SK-N-SH (cell line): ENCODE data around the gene IGF2BP2.

Source experiments
- CTCF ChIP-seq: fragments of 200-600 bp; sonication (generic); IDR thresholded peaks from 2 replicates; pipeline ENCODE4 v1.6.1; 2017; ENCODE audit warnings: antibody characterized with exemption, mild to moderate bottlenecking, moderate library complexity
- MAX ChIP-seq: IDR thresholded peaks from 2 replicates; pipeline ENCODE4 v1.4.0; 2012; ENCODE audit warnings: low read depth
- MXI1 ChIP-seq: IDR thresholded peaks from 2 replicates; pipeline ENCODE4 v1.6.1; 2012; ENCODE audit warnings: mild to moderate bottlenecking, low read depth, low read length, improper control_type of control experiment
- PBX3 ChIP-seq: IDR thresholded peaks from 2 replicates; pipeline ENCODE4; 2012
- POLR2AphosphoS5 ChIP-seq: IDR thresholded peaks from 2 replicates; pipeline ENCODE4 v1.6.1; 2012; ENCODE audit warnings: low read depth, low read length
- RAD21 ChIP-seq: IDR thresholded peaks from 2 replicates; pipeline ENCODE4 v1.6.1; 2012; ENCODE audit warnings: mild to moderate bottlenecking, low read length
- RCOR1 ChIP-seq: fragments of 150-350 bp; IDR thresholded peaks from 2 replicates; pipeline ENCODE4 v1.6.1; 2017; ENCODE audit warnings: antibody characterized with exemption, low read length
- REST ChIP-seq: IDR thresholded peaks from 2 replicates; pipeline ENCODE4 v1.6.1; 2012; ENCODE audit warnings: mild to moderate bottlenecking, low read depth, low read length, moderate library complexity
- SIN3A ChIP-seq: IDR thresholded peaks from 2 replicates; pipeline ENCODE4 v1.6.1; 2012; ENCODE audit warnings: low read depth, mild to moderate bottlenecking, low read length, moderate library complexity, borderline replicate concordance
- SMC3 ChIP-seq: IDR thresholded peaks from 2 replicates; pipeline ENCODE4 v1.6.1; 2012; ENCODE audit warnings: low read depth, low read length, improper control_type of control experiment
- TCF12 ChIP-seq: IDR thresholded peaks from 2 replicates; pipeline ENCODE4 v1.4.0; 2012
- USF2 ChIP-seq: fragments of 150-350 bp; IDR thresholded peaks from 2 replicates; pipeline ENCODE4 v1.6.1; 2017; ENCODE audit warnings: antibody characterized with exemption, low read length, low read depth, borderline replicate concordance

GRCh38 chr3:185764980-185765370, 59.9 kb downstream of the IGF2BP2 start:
- no peak for TF ChIP-seq MXI1
- no peak for TF ChIP-seq SIN3A
- no peak for TF ChIP-seq CTCF
- no peak for TF ChIP-seq POLR2AphosphoS5
- no peak for TF ChIP-seq USF2
- no peak for TF ChIP-seq RCOR1
- no peak for TF ChIP-seq TCF12
- no peak for TF ChIP-seq RAD21
- TF ChIP-seq REST, result no peak
- no peak for TF ChIP-seq MAX
- TF ChIP-seq SMC3, result no peak
- TF ChIP-seq PBX3, result no peak
